DMS 273 (cell line): ENCODE data around the gene TLE6.
"Not testable (repeated sequence)": the region's sequence is repeated elsewhere in the genome, so short reads cannot be mapped to it uniquely, and the experiment has no call there.

Source experiments
- DNase-seq: peaks from one replicate; lab custom pipeline; 2025; ENCODE audit not compliant: unreplicated experiment; lab: John Stamatoyannopoulos, UW

The TLE6 gene

DNA sequence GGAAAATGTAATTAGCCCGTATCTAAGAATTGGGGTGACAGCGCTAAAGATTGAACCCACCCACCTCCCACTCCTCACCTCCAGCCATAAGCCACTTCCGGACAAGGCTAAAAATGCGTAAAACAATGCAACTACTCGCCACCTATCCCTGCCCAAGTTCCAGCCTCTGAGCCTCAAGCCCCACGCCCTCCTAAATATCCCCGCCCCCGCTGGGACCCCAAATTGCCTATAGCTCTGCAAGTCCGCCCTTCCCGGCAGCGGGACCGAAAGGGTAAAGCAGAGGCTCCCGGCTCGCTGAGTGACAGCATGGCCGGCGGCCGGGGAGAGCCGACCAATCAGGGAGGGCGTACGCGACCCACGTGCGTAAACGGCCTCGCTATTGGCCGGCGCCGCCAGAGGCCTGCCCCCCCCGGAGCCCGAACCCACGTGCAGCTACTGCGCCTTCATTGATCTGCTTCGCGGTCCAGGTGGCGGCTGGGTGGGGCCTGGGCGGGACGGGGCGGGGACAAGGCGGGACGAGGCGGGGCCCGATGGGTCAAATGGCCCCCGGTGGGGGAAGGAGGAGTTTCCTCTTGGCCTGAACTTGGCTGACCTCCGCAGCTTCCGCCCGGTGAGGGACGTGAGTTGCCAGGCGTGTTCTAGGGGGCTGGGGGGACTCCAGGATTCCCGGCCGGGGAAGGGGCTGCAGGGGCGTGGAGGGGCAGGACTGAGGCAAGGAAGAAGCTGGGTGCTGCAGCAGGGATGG is at the start of gene TLE6:
TLE6 (plus strand) TSS at position 564 of the 745 bp plus-strand sequence. CDS start 670 bp downstream, outside the sequence.
- DNase-seq, result peak; percentile 98

DNA sequence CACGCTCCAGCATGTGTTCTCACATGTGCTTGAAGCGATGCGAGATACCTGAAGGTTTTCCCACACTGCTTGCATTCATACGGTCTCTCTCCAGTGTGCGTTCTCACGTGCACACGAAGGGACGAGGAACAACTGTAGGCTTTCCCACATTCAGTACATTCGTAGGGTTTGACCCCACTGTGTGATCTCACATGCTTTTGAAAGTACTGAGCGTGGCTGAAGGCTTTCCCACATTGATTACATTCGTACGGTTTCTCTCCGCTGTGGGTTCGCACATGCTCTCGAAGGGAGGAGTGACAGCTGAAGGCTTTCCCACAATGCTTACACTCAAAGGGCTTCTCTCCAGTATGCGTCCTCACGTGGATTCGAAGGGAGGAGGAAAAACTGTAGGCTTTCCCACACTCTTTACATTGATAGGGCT is 43.9 kb upstream of the TLE6 start:
- DNase-seq, result no peak

DNA sequence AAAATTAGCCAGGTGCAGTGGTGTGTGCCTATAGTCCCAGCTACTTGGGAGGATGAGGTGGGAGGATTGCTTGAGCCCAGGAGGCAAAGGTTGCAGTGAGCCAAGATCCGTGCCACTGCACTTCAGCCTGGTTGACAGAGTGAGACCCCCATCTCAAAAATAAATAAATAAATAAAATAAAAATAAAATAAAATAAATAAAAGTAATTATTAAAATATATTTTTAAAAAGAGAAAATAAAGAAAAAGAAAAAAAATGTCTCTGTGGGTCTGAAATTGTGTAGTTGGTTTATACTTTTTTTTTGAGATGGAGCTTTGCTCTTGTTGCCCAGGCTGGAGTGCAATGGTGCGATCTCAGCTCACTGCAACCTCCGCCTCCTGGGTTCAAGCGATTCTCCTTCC is 41.5 kb upstream of the TLE6 start:
- not testable (repeated sequence) for DNase-seq

DNA sequence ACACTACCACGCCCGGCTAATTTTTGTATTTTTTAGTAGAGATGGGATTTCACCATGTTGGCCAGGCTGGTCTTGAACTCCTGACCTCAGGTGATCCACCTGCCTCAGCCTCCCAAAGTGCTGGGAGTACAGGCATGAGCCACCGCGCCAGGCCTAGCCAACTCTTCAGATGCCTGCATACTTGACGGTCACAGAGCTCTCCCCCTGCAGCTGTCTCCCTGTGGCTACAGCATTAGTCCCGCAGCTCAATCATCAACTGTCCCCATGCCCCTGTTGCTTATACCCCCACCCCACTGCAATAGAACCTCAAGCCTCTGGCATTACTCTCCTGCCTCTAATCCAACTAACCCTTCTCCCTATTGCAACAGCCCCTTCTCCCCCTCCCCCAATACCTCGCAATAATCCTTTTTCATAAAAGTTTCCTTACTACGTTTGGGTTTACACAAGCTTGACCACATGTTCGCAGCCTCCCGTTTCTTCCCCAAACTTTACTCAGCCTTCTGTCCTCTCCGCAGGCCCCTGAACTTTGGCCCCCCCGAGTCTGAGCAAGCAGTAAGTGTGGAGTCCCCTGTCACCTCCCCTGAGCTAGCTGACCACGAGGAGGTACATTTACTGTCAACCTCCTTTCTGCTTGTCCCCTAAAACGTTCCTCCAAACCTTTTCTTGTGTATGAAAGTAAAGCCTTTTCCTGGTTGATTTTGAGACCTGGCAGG is 34.3 kb upstream of the TLE6 start:
- DNase-seq, result no peak

DNA sequence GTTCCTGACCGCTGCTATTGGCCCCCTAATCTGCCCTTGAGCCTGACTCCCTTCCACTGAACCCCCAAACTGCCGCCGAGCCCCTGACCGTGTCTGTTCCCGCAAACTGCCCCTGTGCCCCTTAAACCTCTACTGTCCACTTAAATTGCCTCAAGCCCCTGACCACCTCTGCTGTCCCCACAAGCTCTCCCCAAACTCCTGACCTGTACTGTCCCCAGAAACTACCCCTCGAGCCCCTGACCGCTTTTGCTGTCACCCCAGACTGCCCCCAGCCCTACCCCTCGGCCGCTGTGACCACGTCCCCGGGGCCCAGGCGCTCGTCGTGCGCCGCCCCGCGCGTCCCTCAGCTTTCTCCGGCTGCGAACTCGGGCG is 33.0 kb upstream of the TLE6 start:
- no peak for DNase-seq

DNA sequence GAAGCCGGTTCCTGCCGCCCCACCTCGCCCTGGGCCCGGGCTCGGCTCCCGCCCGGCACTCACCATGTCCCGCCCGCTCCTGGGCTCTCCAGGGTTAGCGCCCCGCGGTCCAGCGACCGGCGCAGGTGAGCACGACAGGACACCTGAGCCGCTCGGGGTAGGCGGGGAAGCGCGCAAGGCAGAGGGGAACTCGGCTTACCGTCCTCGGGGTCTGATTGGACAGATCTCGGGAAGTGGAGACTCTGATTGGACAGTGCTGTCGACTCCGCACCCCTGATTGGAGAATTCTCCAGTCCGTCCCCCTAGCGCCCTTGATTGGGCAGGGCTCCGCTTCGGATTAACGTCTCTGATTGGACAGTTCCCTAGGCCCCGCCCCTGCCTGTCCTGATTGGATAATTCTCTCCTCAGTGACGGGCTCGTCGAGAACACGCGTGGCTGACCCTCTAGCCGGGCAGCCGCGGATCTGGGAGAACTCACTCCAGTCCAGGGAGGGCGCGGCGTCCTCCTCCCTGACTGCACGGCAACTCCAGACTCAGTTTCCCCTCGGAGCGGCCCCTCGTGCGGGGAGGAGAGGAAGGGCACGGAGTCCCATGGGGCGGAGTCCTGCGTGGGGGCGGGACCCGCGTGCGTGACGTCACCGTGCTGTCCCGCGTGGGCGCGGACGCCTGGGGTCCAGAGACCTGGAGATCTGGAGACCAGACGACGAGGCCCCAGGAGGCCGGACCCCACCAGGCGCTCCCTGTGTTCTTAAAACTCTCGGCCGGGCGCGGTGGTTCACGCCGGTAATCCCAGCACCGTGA is 32.4 kb upstream of the TLE6 start, which contains the start of gene ZNF77:
ZNF77 (minus strand) TSS at position 197 of the 800 bp plus-strand sequence; CDS start at position 66, 131 bp downstream.
- DNase-seq, result peak; percentile 99

DNA sequence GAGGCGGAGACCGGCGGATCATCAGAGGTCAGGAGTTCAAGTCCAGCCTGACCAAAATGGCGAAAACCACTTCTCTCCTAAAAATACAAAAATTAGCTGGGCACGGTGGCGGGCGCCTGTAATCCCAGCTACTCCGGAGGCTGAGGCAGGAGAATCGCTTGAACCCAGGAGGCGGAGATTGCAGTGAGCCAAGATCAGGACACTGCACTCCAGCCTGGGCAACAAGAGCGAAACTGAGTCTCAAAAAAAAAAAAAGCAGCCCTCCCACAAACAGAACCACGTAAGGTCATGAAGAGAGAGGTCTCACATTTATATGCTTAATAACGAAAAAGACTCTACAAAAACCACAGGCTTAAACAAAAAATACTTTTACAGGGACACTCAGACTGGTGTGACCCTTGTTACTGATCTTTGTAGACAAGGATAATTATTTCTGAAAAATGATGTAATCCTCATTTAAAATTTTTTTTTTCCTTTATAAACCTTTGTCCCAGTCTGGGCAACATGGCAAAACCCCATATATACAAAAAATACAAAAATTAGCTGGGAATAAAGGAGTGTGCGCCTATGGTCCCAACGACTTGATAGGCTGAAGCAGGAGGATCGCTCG is 31.7 kb upstream of the TLE6 start:
- no peak for DNase-seq

DNA sequence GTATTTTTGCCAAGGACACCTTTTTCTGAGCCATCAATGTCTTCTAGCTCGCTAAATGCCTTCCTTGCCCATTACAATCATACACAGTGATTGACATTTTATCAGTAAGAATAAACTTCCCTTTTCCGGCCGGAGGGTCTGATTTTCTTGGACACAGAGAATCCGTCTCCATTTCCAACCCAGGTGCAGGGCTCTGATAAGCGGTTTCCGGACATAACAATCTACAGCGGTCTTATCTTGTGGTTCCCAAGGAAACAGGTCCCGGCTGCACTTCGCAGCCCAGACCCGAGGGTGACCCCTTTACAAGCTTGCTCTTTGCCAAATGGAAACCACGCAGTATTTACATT is 27.5 kb upstream of the TLE6 start:
- DNase-seq, result peak; percentile 84

DNA sequence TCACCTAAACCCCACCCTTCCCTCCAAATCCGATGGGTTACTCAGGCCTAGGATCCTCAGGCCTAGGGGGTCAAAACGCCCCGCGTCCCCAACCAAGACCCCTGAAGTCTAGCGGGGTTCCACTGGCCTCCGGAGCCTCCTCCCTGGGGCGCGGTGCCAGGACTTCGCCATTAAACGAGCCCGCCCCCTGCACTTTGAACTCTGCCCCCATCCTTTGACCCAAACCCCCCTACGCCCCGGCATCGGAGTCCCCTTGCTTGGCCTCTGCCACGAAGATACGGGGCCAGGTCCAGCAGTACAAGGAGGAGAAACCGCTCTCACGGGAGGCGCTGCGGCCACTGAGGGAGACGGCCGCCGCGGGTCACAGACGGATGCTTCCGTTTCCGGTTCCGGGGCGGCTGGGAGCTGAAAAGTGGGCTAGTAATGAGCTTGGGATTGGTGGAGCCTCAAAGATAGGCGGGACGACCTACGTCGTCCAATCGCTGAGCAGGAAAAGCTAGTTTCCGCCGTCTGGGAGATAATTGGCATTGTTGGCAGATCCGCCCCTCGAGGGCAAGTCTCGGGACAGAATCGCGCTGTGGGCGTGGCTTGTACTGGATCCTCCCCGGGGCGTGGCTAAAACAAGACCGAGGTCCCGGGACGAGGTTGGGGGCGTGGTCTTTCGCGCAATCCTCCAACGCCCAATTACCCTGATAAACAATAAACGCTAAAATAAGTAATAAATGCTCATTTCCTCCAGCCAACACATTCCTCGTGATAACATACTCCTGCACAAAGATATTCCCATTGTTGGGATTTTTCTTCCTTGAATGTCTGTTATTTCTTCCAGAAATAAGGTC is 26.9 kb upstream of the TLE6 start:
- DNase-seq, result peak; percentile 99

DNA sequence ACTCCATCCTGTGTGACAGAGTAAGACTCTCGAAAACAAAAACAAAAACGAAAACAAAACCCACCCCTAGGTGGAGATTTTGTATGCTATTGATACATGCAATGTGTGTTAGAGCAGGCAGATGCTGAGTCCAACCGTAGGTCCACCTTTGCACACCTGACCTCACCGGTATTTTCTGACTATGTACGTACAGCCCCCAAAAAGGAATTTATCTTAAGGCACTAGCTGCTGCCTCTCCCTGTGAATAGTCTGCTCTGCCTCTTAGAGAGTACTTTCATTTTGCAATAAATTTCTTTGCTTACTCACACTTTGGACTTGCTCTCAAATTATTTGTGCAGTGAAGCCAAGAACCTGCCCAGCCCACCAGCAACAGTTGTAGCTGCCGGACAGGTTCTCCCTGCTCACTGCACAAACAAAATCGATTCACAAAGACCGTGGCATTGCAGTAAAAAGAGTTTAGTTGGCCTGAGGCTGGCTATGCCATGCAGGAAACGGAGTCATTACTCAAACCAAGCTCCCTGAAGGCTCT is 24.3 kb upstream of the TLE6 start:
- DNase-seq, result no peak

DNA sequence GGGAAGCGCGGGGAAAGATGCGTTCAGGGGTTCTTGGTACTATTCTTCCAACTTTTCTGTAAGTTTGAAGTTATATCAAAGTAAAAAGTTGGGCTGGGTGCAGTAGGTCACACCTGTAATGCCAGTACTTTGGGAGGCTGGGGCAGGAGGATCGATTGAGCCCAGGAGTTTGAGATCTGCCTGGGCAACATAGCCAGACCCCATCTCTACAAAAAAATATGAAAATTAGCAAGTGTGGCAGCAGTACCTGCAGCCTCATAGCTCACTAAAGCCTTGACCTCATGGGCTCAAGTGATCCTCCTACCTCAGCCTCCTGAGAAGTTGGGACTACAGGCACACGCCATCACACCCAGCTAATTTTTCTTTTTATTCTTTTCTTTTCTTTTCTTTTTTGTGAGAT is 20.2 kb upstream of the TLE6 start:
- DNase-seq, result no peak

DNA sequence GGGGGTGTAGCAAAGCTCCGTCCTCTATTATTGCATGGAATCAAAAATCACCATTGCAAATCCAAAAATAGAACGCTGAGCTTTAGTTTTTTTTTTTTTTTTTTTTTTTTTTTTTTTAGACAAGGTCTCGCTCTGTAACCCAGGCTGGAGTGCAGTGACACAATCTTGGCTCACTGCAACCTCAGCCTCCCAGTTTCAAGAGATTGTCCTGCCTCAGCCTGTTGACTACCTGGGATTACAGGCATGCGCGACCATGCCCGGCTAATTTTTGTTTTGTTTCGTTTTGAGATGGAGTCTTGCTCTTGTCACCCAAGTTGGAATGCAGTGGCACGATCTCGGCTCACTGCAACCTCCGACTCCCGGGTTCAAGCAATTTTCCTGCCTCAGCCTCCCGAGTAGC is 17.2 kb upstream of the TLE6 start:
- DNase-seq, result no peak

DNA sequence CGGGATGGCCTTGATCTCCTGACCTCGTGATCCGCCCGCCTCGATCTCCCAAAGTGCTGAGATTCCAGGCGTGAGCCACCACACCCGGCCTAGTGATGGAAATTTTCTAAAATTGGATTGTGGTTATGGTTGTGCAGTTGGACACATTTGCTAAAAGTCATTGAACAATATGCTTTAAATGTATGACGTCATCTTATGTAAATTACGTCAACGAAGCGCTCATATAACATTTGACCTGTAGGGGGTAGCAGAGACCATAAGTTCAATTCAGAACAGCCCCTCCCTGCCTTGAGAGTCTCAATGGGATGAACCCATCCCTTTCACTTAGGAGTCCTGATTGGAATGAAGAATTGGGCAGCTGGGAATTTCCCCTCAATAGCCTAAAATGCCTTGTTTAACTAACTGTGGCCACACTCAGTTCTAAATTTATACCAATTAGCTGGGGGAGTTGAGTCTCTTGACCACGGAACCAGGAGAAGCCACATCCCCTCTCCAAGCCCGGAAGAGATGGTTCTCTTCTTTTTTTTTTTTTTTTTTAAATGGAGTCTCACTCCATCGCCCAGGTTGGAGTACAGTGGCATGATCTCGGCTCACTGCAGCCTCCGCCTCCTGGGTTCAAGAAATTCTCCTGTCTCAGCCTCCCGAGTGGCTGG is 15.2 kb upstream of the TLE6 start:
- DNase-seq, result peak; percentile 95

DNA sequence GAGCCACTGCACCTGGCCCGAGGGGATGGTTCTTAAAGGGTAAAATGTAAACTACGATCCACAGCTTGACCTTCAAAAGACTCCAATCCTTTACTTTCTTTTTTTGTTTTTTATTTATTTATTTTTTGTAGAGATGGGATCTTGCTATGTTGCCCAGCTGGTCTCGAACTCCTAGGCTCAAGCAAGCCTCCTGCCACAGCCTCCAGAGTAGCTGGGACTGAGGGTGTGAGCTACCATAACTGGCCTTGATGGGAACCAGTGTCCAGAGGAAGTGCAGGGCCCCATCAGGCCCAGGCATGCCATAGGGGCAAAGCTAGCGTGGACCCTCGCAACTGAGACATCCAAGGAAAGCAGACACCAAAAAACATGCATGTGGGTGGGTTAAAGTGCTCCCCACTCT is 14.2 kb upstream of the TLE6 start:
- DNase-seq, result no peak

DNA sequence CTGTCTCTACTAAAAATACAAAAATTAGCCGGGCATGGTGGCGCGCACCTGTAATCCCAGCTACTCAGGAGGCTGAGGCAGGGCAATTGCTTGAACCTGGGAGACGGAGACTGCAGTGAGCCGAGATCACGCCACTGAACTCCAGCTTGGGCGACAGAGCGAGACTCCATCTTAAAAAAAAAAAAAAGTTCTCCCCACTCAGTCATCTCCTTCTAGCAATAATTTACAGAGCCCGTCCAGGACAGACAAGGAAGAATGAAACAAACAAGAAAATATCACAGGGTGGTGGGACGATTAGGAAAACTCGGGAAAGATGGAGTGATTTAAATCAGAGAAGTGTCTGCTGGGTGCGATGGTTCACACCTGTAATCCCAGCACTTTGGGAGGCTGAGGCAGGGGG is 13.7 kb upstream of the TLE6 start:
- not testable (repeated sequence) for DNase-seq

DNA sequence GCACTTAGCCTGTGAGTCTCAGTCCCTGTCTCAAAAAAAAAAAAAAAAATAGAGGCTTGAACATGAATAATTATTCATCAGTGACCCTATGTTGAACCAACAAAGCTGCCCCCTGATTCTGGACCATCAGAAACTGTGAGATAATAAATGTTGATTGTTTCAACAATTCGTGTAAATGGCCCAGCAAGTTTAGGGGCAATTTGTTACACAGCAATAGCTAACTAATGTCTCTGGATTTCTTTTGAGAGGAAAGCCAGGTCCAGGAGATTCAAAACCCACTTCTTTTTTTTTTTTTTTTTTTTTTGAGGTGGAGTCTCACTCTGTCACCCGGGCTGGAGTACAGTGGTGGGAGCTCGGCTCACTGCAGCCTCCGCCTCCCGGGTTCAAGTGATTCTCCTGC is 12.5 kb upstream of the TLE6 start:
- DNase-seq, result no peak

DNA sequence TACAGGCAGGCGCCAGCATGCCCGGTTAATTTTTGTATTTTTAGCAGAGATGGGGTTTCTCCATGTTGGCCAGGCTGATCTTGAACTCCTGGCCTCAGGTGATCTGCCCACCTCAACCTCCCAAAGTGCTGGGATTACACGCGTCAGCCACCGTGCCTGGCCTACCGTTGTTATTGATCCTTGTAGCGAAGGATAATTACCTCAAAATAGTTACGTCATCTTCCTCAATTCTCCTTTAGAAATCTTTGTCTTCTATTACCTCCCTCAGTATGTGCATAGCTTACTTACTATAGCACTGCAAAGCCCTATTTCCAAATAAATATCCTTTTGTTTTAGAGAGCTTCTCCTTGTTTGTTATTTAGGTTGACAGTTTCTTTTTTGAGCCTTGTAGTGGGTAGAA is 9.4 kb upstream of the TLE6 start:
- DNase-seq, result no peak

DNA sequence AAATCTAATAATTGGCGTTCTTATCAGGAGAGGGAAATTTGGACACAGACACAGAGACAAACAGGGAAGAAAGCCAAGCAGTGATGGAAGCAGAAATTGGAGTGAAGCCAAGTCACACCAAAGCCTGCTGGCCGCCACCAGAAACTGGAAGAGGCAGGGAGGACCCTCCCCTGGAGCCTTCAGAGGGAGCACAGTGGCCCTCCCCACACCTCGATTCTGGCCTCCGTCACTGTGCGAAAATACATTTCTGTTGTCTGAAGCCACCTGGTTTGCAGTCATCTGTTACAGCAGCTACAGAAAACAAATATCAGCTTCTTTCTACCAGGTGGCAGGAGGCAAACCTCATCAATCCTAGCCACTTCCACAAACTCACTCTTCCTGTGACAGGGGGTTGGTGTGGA is 8.3 kb upstream of the TLE6 start:
- DNase-seq, result peak; percentile 88

DNA sequence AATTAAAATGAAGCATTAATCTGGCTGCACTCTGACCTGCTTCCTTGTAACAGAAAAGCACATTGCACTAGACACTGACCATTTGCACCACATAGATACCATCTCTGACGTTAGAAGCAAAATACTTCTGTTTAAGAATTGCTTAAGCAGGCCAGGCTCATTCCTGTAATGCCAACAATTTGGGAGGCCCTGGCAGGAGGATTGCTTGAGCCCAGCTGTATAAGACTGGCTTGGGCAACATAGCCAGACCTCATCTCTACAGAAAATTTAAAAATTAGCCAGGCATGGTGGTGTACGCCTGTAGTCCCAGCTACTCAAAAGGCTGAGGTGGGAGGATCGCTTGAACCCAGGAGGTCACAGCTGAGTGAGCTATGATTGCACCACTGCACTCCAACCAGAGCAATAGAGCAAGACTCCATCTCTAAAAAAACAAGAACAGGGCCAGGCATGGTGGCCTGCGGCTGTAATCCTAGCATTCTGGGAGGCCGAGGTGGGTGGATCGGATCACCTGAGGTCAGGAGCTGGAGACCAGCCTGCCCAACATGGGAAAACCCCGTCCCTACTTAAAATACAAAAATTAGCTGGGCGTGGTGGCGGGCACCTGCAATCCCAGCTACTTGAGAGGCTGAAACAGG is 7.0 kb upstream of the TLE6 start:
- DNase-seq, result no peak
